Gastroesophageal sphincter (tissue), 3 donors: ENCODE measurements around the gene NUTM1.

Experiments used
- CTCF ChIP-seq, 4 experiments: fragments of 200-600 bp in 2 of 4; fragments of 450-650 bp in 2 of 4; sonication (generic) in 1 of 4; IDR thresholded peaks; one replicate each; pipeline ENCODE4 v1.5.1; 2017 to 2019; ENCODE audit warnings: antibody characterized with exemption in 4 of 4, mild to moderate bottlenecking in 2 of 4, moderate library complexity in 2 of 4
- POLR2AphosphoS5 ChIP-seq: sonication (generic); formaldehyde crosslinking; IDR thresholded peaks from one replicate; pipeline ENCODE4 v1.6.1; 2017; ENCODE audit warnings: antibody characterized with exemption

DNA sequence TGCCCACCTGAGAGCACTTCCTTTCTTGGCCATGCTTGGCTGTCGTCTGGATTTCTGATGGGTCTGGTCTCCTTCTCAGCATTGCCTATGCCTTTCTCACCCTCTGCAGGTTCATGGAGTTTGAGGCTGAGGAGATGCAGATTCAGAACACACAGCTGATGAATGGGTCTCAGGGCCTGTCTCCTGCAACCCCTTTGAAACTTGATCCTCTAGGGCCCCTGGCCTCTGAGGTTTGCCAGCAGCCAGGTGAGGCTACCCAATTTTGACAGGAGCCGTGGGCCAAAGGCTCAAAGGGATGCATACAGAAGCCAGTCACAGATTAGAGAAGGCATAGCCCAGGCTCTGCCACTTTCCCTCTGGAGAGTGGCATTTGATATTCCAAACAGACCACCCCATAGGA lies 10.5 kb downstream of the NUTM1 start:
- no peak for TF ChIP-seq POLR2AphosphoS5
- no peak for TF ChIP-seq CTCF (IDR thresholded peaks at IDR 0.05)
